ENCODE measurements around the gene HEMGN. TPM values are rescaled to one million over a fixed set of nuclear protein-coding genes. Genes with fewer than 3 reads are reported as not detected.

Gene HEMGN
- total RNA-seq, 6 donors from 2014 or later, result 0.26 to 3.0 (median 0.51) TPM

GRCh38 chr9:97907046-97907445 is 30.9 kb downstream of the HEMGN start:
- H3K36me3 ChIP-seq, result peaks cover 8 to 64% (median 37%) of the 10 kb centered on the region in 4 donors
- WGBS, 2 donors, result 37 to 42% methylated on average over 3 of the region's 3 CpGs
- H3K4me3 ChIP-seq, result no peak overlapping the region
- no peaks in the 10 kb centered on the region for H3K9me3 ChIP-seq
- peak overlapping the region; percentile 74 to 85 (median 77) for H3K27ac ChIP-seq
- ATAC-seq (ENCODE audit: low FRiP score in 2 of 2), result peak in 1 of 2 donors; percentile 55
- no peak for TF ChIP-seq POLR2AphosphoS5 (IDR thresholded peaks at IDR 0.05)
- TF ChIP-seq POLR2A (IDR thresholded peaks at IDR 0.05), result no peak
- TF ChIP-seq, protein P1, sequence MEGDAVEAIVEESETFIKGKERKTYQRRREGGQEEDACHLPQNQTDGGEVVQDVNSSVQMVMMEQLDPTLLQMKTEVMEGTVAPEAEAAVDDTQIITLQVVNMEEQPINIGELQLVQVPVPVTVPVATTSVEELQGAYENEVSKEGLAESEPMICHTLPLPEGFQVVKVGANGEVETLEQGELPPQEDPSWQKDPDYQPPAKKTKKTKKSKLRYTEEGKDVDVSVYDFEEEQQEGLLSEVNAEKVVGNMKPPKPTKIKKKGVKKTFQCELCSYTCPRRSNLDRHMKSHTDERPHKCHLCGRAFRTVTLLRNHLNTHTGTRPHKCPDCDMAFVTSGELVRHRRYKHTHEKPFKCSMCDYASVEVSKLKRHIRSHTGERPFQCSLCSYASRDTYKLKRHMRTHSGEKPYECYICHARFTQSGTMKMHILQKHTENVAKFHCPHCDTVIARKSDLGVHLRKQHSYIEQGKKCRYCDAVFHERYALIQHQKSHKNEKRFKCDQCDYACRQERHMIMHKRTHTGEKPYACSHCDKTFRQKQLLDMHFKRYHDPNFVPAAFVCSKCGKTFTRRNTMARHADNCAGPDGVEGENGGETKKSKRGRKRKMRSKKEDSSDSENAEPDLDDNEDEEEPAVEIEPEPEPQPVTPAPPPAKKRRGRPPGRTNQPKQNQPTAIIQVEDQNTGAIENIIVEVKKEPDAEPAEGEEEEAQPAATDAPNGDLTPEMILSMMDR (IDR thresholded peaks at IDR 0.05), result no peak
- no peak for TF ChIP-seq EP300 (IDR thresholded peaks at IDR 0.05)
- H3K27me3 ChIP-seq, result no peaks in the 10 kb centered on the region
- H3K4me1 ChIP-seq, result peaks cover 6 to 26% (median 22%) of the 10 kb centered on the region in 4 donors
- DNase-seq, result peak in 1 of 2 donors; percentile 57

DNA sequence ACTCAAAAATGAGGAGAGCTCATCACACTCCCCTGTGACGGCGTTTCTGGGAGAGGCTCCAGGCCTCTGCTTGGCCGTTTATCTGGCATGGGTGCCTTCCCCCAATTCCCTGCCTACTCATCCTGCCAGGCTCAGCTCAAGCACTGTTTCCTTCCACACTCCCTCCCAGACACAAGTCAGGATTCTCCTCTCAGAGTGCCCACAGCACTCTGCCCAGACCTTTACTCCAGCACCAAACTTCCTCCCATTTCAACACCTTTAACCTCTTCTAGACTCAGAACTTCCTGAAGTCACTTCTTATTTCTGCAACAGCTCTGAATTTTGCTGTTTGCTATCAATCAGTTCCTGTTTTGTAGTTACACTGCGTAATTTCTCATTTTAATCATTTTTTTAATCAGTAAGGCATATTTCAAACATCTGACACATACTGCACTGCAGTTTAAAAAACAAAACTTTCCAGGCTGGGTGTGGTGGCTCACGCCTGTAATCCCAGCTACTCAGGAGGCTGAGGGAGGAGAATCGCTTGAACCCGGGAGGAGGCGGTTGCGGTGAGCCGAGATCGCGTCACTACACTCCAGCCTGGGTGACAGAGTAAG is 31.6 kb downstream of the HEMGN start:
- TF ChIP-seq POLR2A (IDR thresholded peaks at IDR 0.05) (peak in 1 of 4 donors; percentile 34), POLR2AphosphoS5 (IDR thresholded peaks at IDR 0.05) (peak in 1 of 2 donors; percentile 14), EP300 (IDR thresholded peaks at IDR 0.05) (no peak)
- TF ChIP-seq, protein P1 (IDR thresholded peaks at IDR 0.05), result no peak
- ATAC-seq (ENCODE audit: low FRiP score in 2 of 2) (peak; percentile 62 to 79), DNase-seq (peak; percentile 29 to 37)
- Histone ChIP-seq H3K9me3 (no peaks in the 10 kb centered on the region), H3K4me3 (no peak overlapping the region), H3K36me3 (peaks cover 6 to 57% (median 31%) of the 10 kb centered on the region in 4 donors), H3K27ac (peak overlapping the region; percentile 74 to 85 (median 77)), H3K27me3 (no peaks in the 10 kb centered on the region), H3K4me1 (peaks cover 6 to 26% (median 22%) of the 10 kb centered on the region in 4 donors)
- 56 to 79% methylated on average over 12 of the region's 12 CpGs for WGBS, 2 donors

DNA sequence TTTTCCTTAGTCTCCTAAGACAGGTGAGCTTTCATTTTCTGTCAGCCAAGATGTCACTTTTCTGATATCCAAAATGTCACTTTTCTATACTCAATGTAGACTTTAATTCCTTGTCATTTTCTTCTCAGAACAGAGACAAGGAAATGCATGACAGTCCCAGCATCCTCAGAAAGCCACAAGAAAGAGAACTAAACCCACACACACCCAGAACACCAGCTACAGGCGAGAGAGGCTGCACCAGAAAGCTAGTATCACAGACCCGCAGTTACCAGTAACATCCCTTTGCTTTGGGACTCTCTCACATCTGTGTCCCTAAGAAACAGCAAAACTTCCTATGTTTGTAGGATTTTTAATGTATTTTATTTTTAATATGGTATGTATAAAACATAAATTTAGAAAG is 32.7 kb downstream of the HEMGN start:
- H3K4me3 ChIP-seq, result no peak overlapping the region
- H3K4me1 ChIP-seq, result peaks cover 6 to 34% (median 22%) of the 10 kb centered on the region in 4 donors
- ATAC-seq (ENCODE audit: low FRiP score in 2 of 2) (no peak), DNase-seq (no peak)
- H3K27ac ChIP-seq, result peak overlapping the region in 3 of 4 donors; percentile 74 to 85 (median 76)
- H3K36me3 ChIP-seq, result peaks cover 0 to 48% (median 20%) of the 10 kb centered on the region in 4 donors
- TF ChIP-seq POLR2AphosphoS5 (IDR thresholded peaks at IDR 0.05) (no peak), POLR2A (IDR thresholded peaks at IDR 0.05) (no peak), EP300 (IDR thresholded peaks at IDR 0.05) (no peak)
- TF ChIP-seq, protein P1 (IDR thresholded peaks at IDR 0.05), result no peak
- no peaks in the 10 kb centered on the region for H3K27me3 ChIP-seq
- H3K9me3 ChIP-seq, result no peaks in the 10 kb centered on the region
- WGBS, 2 donors, result 68 to 77% methylated on average over 2 of the region's 2 CpGs

- ATAC-seq (ENCODE audit: low FRiP score in 2 of 2), result no peak
- no peaks in the 10 kb centered on the region for H3K9me3 ChIP-seq
- WGBS, 2 donors, result 91 to 95% methylated on average over 9 of the region's 9 CpGs
- peaks cover 6 to 34% (median 22%) of the 10 kb centered on the region in 4 donors for H3K4me1 ChIP-seq
- no peak overlapping the region for H3K4me3 ChIP-seq
- H3K27ac ChIP-seq, result peak overlapping the region in 1 of 4 donors; percentile 76
- peaks cover 2 to 48% (median 17%) of the 10 kb centered on the region in 4 donors for H3K36me3 ChIP-seq
- DNase-seq, result no peak
- TF ChIP-seq EP300 (IDR thresholded peaks at IDR 0.05), result no peak
- TF ChIP-seq, protein P1 (IDR thresholded peaks at IDR 0.05), result no peak
- TF ChIP-seq POLR2AphosphoS5 (IDR thresholded peaks at IDR 0.05), result no peak
- TF ChIP-seq POLR2A (IDR thresholded peaks at IDR 0.05), result no peak
- H3K27me3 ChIP-seq, result no peaks in the 10 kb centered on the region
Observed at GRCh38 chr9:97904725-97905124, 33.2 kb downstream of the HEMGN start.

Measured in upper lobe of left lung (tissue), 6 donors.